ENCODE measurements around the gene TNK1.
A peak's percentile ranks its signal among the peaks of the same experiment; 100 is the strongest.

Gene TNK1

GRCh38 chr17:7405350-7406234, 24.7 kb downstream of the TNK1 start:
- Mint-ChIP-seq H3K36me3 (peaks cover 5% of the 10 kb centered on the region), H3K9me3 (no peaks in the 10 kb centered on the region), H3K4me3 (peak overlapping the region; percentile 95), H3K27ac (peak overlapping the region; percentile 40), H3K4me1 (peaks cover 22% of the 10 kb centered on the region), H3K27me3 (peaks cover 53% of the 10 kb centered on the region)
- CTCF ChIA-PET: no interaction called here
- no peak for DNase-seq

DNA sequence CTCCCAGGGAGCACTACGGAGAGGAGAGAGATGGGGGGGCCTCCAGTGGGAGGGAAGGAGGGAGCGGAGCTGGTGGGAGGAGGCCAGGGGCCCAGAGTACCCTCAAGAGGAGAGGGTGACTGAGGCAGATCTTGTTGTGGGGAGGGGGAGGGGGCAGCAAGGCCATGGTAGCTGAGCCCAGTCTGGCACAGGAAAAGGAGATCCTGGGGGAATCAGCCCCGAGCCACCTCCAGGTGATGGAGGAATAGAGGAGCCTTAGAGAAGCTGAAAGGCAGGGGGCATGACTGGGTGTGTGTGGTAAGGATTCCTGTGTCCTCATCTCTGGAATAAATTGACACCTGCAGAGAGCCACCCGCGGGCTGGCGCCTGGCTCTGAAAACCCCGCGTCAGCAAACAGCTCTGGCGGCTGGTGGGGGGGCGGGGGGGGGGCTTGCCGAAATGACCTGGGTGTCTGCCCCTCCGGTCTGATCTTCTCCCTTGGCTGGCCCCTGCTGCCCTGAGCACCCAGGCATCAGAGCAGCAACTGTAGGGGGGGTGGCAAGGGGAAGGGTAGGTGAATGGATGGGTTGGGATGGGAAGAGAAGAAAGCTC, 25.4 kb downstream of the TNK1 start:
- CTCF ChIA-PET: interaction anchor here (0.6 to 1.3 kb wide), 2 partner anchors 82 to 155 kb away, joined by 3 to 4 read pairs; no protein-coding TSS in a partner anchor
- Mint-ChIP-seq H3K4me3 (peak overlapping the region; percentile 68), H3K27ac (peak overlapping the region; percentile 40), H3K36me3 (peaks cover 5% of the 10 kb centered on the region), H3K9me3 (no peaks in the 10 kb centered on the region), H3K27me3 (peaks cover 61% of the 10 kb centered on the region), H3K4me1 (peaks cover 22% of the 10 kb centered on the region)
- DNase-seq: no peak

- H3K36me3 Mint-ChIP-seq: peaks cover 1% of the 10 kb centered on the region
- H3K4me1 Mint-ChIP-seq: peaks cover 19% of the 10 kb centered on the region
- H3K9me3 Mint-ChIP-seq: no peaks in the 10 kb centered on the region
- no peak overlapping the region for H3K27ac Mint-ChIP-seq
- CTCF ChIA-PET: interaction anchor here (0.6 to 1.3 kb wide), 3 partner anchors 71 to 154 kb away, joined by 3 to 4 read pairs (median 3); partner anchors contain the start of gene ACAP1
- no peak for DNase-seq
- H3K4me3 Mint-ChIP-seq: peak overlapping the region; percentile 4
- H3K27me3 Mint-ChIP-seq: peaks cover 62% of the 10 kb centered on the region
Measured at GRCh38 chr17:7407082-7407481, 26.2 kb downstream of the TNK1 start.

- no peaks in the 10 kb centered on the region for H3K9me3 Mint-ChIP-seq
- H3K4me1 Mint-ChIP-seq: peaks cover 19% of the 10 kb centered on the region
- H3K27ac Mint-ChIP-seq: no peak within 1 kb of the TSS
- DNase-seq: no peak
- H3K36me3 Mint-ChIP-seq: peaks cover 1% of the 10 kb centered on the region
- peaks cover 64% of the 10 kb centered on the region for H3K27me3 Mint-ChIP-seq
- CTCF ChIA-PET: interaction anchor here (0.8 to 1.3 kb wide), 2 partner anchors 71 to 80 kb away, joined by 3 to 4 read pairs; partner anchors contain the start of gene ACAP1
- H3K4me3 Mint-ChIP-seq: peak within 1 kb of the TSS; percentile 6
Measured at GRCh38 chr17:7407485-7408251, 26.8 kb downstream of the TNK1 start, which contains the start of gene NLGN2. Gene NLGN2 (plus strand): TSS chr17:7407845. CDS start chr17:7408256, 411 bp downstream.

DNA sequence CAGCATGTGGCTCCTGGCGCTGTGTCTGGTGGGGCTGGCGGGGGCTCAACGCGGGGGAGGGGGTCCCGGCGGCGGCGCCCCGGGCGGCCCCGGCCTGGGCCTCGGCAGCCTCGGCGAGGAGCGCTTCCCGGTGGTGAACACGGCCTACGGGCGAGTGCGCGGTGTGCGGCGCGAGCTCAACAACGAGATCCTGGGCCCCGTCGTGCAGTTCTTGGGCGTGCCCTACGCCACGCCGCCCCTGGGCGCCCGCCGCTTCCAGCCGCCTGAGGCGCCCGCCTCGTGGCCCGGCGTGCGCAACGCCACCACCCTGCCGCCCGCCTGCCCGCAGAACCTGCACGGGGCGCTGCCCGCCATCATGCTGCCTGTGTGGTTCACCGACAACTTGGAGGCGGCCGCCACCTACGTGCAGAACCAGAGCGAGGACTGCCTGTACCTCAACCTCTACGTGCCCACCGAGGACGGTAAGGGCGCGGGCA, 27.4 kb downstream of the TNK1 start:
- CTCF ChIA-PET: interaction anchor here (0.9 kb wide), 1 partner anchor 10 kb away, joined by 3 read pairs; no protein-coding TSS in a partner anchor
- no peak overlapping the region for H3K4me3 Mint-ChIP-seq
- no peaks in the 10 kb centered on the region for H3K9me3 Mint-ChIP-seq
- H3K27me3 Mint-ChIP-seq: peaks cover 70% of the 10 kb centered on the region
- peaks cover 1% of the 10 kb centered on the region for H3K36me3 Mint-ChIP-seq
- no peak overlapping the region for H3K27ac Mint-ChIP-seq
- peak; percentile 58 for DNase-seq
- H3K4me1 Mint-ChIP-seq: peaks cover 13% of the 10 kb centered on the region

GRCh38 chr17:7408863-7409262, 28.0 kb downstream of the TNK1 start:
- CTCF ChIA-PET: interaction anchor here (0.9 kb wide), 1 partner anchor 11 kb away, joined by 3 read pairs; no protein-coding TSS in a partner anchor
- peaks cover 12% of the 10 kb centered on the region for H3K4me1 Mint-ChIP-seq
- H3K4me3 Mint-ChIP-seq: no peak overlapping the region
- H3K9me3 Mint-ChIP-seq: no peaks in the 10 kb centered on the region
- DNase-seq: no peak
- peaks cover 71% of the 10 kb centered on the region for H3K27me3 Mint-ChIP-seq
- H3K27ac Mint-ChIP-seq: no peak overlapping the region
- peaks cover 1% of the 10 kb centered on the region for H3K36me3 Mint-ChIP-seq

DNA sequence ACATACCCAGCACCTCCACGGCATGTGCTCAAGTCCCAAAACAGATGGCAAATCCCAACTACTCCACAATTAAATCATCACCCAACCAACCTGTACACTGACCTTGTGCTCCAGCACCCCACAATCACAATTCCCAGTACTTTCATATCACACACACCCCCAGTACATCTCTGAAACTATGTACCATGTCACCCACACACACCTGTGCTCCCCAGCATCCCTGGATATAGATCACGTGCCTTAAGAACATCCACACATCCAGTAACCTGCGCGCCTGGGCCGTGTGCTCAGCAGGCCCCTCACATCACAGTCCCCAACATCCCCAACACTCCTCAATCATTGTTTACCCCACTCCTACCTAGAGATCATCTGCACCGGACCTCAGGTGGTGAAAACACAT, 28.8 kb downstream of the TNK1 start:
- peaks cover 12% of the 10 kb centered on the region for H3K4me1 Mint-ChIP-seq
- H3K27me3 Mint-ChIP-seq: peaks cover 63% of the 10 kb centered on the region
- no peak for DNase-seq
- CTCF ChIA-PET: no interaction called here
- H3K9me3 Mint-ChIP-seq: no peaks in the 10 kb centered on the region
- H3K27ac Mint-ChIP-seq: no peak overlapping the region
- H3K4me3 Mint-ChIP-seq: no peak overlapping the region
- no peaks in the 10 kb centered on the region for H3K36me3 Mint-ChIP-seq

- Mint-ChIP-seq H3K4me1 (peaks cover 9% of the 10 kb centered on the region), H3K27ac (no peak overlapping the region), H3K27me3 (peaks cover 53% of the 10 kb centered on the region), H3K9me3 (no peaks in the 10 kb centered on the region), H3K36me3 (no peaks in the 10 kb centered on the region), H3K4me3 (no peak overlapping the region)
- no peak for DNase-seq
- CTCF ChIA-PET: no interaction called here
Measured at GRCh38 chr17:7410634-7411426, 29.9 kb downstream of the TNK1 start.

- no peaks in the 10 kb centered on the region for H3K9me3 Mint-ChIP-seq
- H3K4me1 Mint-ChIP-seq: peaks cover 6% of the 10 kb centered on the region
- CTCF ChIA-PET: no interaction called here
- DNase-seq: no peak
- no peaks in the 10 kb centered on the region for H3K36me3 Mint-ChIP-seq
- H3K27ac Mint-ChIP-seq: no peak overlapping the region
- peaks cover 47% of the 10 kb centered on the region for H3K27me3 Mint-ChIP-seq
- H3K4me3 Mint-ChIP-seq: no peak overlapping the region
Measured at GRCh38 chr17:7411427-7411750, 30.5 kb downstream of the TNK1 start.

- Mint-ChIP-seq H3K4me1 (peaks cover 2% of the 10 kb centered on the region), H3K36me3 (no peaks in the 10 kb centered on the region), H3K27ac (no peak overlapping the region), H3K27me3 (peaks cover 31% of the 10 kb centered on the region), H3K9me3 (no peaks in the 10 kb centered on the region), H3K4me3 (no peak overlapping the region)
- CTCF ChIA-PET: interaction anchor here (0.6 kb wide), 1 partner anchor 158 kb away, joined by 3 read pairs; no protein-coding TSS in a partner anchor
- DNase-seq: no peak
Measured at GRCh38 chr17:7413346-7413985, 32.6 kb downstream of the TNK1 start.

DNA sequence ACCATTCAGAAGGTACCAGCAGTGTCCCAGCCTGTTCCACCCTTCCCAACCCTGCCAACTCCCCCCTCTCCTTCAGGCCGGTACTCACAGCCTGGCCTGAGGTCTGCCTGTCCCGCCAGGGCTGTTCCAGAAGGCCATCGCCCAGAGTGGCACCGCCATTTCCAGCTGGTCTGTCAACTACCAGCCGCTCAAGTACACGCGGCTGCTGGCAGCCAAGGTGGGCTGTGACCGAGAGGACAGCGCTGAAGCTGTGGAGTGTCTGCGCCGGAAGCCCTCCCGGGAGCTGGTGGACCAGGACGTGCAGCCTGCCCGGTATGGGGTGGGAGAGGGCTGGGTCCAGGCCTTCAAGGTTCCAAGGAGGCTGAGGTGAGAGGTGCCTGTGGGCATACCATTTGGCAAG, 33.9 kb downstream of the TNK1 start:
- no peaks in the 10 kb centered on the region for H3K4me1 Mint-ChIP-seq
- H3K27ac Mint-ChIP-seq: no peak overlapping the region
- CTCF ChIA-PET: interaction anchor here (0.6 kb wide), 1 partner anchor 362 kb away, joined by 4 read pairs; no protein-coding TSS in a partner anchor
- H3K4me3 Mint-ChIP-seq: no peak overlapping the region
- no peaks in the 10 kb centered on the region for H3K36me3 Mint-ChIP-seq
- peaks cover 25% of the 10 kb centered on the region for H3K27me3 Mint-ChIP-seq
- no peak for DNase-seq
- no peaks in the 10 kb centered on the region for H3K9me3 Mint-ChIP-seq

GRCh38 chr17:7415784-7416183, 34.9 kb downstream of the TNK1 start:
- no peak for DNase-seq
- H3K9me3 Mint-ChIP-seq: no peaks in the 10 kb centered on the region
- H3K27me3 Mint-ChIP-seq: peaks cover 19% of the 10 kb centered on the region
- H3K4me3 Mint-ChIP-seq: no peak overlapping the region
- H3K27ac Mint-ChIP-seq: no peak overlapping the region
- CTCF ChIA-PET: no interaction called here
- H3K4me1 Mint-ChIP-seq: no peaks in the 10 kb centered on the region
- H3K36me3 Mint-ChIP-seq: no peaks in the 10 kb centered on the region

- DNase-seq: no peak
- Mint-ChIP-seq H3K4me1 (no peaks in the 10 kb centered on the region), H3K4me3 (no peak overlapping the region), H3K9me3 (no peaks in the 10 kb centered on the region), H3K27me3 (peaks cover 14% of the 10 kb centered on the region), H3K36me3 (no peaks in the 10 kb centered on the region), H3K27ac (no peak overlapping the region)
- CTCF ChIA-PET: interaction anchor here (1.0 kb wide), 1 partner anchor 60 kb away, joined by 4 read pairs; no protein-coding TSS in a partner anchor
Measured at GRCh38 chr17:7416323-7416722, 35.4 kb downstream of the TNK1 start.
